Mesothelial cell of epicardium (in vitro differentiated cells): Measurements from ENCODE around the gene MCF2L2. TPM values are rescaled to one million over a fixed set of nuclear protein-coding genes. Genes with fewer than 3 reads are reported as not detected.

Experiments
- DNase-seq, 2 experiments: peaks; one replicate each; pipeline ENCODE4 v3.0.0; 2021; ENCODE audit warnings: low spot score in 2 of 2; ENCODE audit not compliant: unreplicated experiment in 2 of 2
- H3K27ac Mint-ChIP-seq: 2 replicates; pipeline ENCODE4 v1.8.0; 2021; ENCODE audit warnings: mixed read lengths
- H3K27me3 Mint-ChIP-seq: 2 replicates; pipeline ENCODE4 v1.8.0; 2021; ENCODE audit warnings: low read depth, mixed read lengths
- H3K36me3 Mint-ChIP-seq: 2 replicates; pipeline ENCODE4 v1.8.0; 2021; ENCODE audit warnings: mixed read lengths
- H3K4me1 Mint-ChIP-seq: 2 replicates; pipeline ENCODE4 v1.8.0; 2021; ENCODE audit warnings: mixed read lengths
- H3K4me3 Mint-ChIP-seq: 2 replicates; pipeline ENCODE4 v1.8.0; 2021; ENCODE audit warnings: mild to moderate bottlenecking, moderate library complexity, mixed read lengths
- H3K9me3 Mint-ChIP-seq: 2 replicates; pipeline ENCODE4 v1.8.0; 2021; ENCODE audit warnings: mixed read lengths
- total RNA-seq: library from RNA; stranded (reverse); gene quantifications from 3 replicates; pipeline ENCODE4 v1.2.1, GENCODE V29; 2021
- TF ChIP-seq, protein P1 (sequence below): fragments of 200-600 bp; sonication (generic); IDR thresholded peaks from one replicate; pipeline ENCODE4 v1.5.0; 2021; ENCODE audit warnings: antibody characterized with exemption; ENCODE audit not compliant: unreplicated experiment

MCF2L2 gene
- total RNA-seq, 1 donor from 2014 or later = 3.4 TPM

- Mint-ChIP-seq H3K27me3 (no peaks in the 10 kb centered on the region), H3K4me3 (no peak overlapping the region), H3K9me3 (no peaks in the 10 kb centered on the region), H3K4me1 (peaks cover 5% of the 10 kb centered on the region), H3K36me3 (no peaks in the 10 kb centered on the region), H3K27ac (no peak overlapping the region)
- no peak for DNase-seq
- TF ChIP-seq, protein P1, sequence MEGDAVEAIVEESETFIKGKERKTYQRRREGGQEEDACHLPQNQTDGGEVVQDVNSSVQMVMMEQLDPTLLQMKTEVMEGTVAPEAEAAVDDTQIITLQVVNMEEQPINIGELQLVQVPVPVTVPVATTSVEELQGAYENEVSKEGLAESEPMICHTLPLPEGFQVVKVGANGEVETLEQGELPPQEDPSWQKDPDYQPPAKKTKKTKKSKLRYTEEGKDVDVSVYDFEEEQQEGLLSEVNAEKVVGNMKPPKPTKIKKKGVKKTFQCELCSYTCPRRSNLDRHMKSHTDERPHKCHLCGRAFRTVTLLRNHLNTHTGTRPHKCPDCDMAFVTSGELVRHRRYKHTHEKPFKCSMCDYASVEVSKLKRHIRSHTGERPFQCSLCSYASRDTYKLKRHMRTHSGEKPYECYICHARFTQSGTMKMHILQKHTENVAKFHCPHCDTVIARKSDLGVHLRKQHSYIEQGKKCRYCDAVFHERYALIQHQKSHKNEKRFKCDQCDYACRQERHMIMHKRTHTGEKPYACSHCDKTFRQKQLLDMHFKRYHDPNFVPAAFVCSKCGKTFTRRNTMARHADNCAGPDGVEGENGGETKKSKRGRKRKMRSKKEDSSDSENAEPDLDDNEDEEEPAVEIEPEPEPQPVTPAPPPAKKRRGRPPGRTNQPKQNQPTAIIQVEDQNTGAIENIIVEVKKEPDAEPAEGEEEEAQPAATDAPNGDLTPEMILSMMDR = no peak
Observed at GRCh38 chr3:183312433-183312832, 116.0 kb downstream of the MCF2L2 start.

- no peaks in the 10 kb centered on the region for H3K36me3 Mint-ChIP-seq
- peaks cover 16% of the 10 kb centered on the region for H3K4me1 Mint-ChIP-seq
- no peaks in the 10 kb centered on the region for H3K9me3 Mint-ChIP-seq
- no peak overlapping the region for H3K4me3 Mint-ChIP-seq
- no peak for DNase-seq
- H3K27ac Mint-ChIP-seq = no peak overlapping the region
- H3K27me3 Mint-ChIP-seq = no peaks in the 10 kb centered on the region
- TF ChIP-seq, protein P1 = no peak
Observed at GRCh38 chr3:183310936-183311335, 117.5 kb downstream of the MCF2L2 start.

DNA sequence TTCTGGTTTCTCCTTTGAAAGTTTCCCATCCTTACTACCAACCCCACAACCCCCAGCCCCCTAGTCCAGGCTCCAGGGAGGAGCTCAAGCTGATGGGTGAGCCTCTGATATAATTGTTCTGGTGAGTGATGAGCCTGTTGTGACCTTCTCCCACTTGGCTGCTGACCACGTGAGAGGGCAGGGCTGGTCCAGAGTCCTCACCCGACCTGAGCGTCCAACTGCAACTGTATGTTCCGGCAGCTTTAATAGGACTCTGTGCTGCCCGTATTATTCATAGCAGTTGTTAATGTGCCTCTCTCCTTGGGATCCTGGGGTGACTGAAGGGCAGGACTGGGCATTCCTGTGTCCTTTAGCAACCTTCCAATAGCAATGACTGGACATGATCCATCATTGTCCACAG lies 119.1 kb downstream of the MCF2L2 start:
- Mint-ChIP-seq H3K4me1 (peaks cover 15% of the 10 kb centered on the region), H3K27ac (no peak overlapping the region), H3K36me3 (no peaks in the 10 kb centered on the region), H3K4me3 (no peak overlapping the region), H3K27me3 (no peaks in the 10 kb centered on the region), H3K9me3 (no peaks in the 10 kb centered on the region)
- TF ChIP-seq, protein P1 = no peak
- DNase-seq = no peak

DNA sequence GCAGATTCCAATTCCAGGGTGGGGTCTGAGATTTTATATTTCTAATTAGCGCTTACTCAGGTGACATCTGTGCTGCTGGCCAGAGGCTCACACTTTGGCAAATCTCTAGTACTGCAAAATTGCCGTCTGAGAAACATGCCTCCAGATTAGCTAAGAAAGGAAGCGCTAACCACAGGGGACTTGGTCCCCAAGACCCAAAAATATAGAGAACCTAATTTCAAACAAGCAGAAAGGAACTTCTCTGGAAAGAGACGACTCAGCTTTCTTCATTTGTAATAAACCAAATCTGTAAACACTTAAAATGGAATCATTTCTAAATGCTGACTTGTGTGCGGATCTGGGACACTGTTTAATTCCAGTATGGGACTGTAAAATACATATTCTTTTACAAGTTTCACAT lies 119.7 kb downstream of the MCF2L2 start:
- H3K4me1 Mint-ChIP-seq = peaks cover 12% of the 10 kb centered on the region
- H3K27me3 Mint-ChIP-seq = no peaks in the 10 kb centered on the region
- DNase-seq = no peak
- no peak overlapping the region for H3K4me3 Mint-ChIP-seq
- no peaks in the 10 kb centered on the region for H3K36me3 Mint-ChIP-seq
- no peak overlapping the region for H3K27ac Mint-ChIP-seq
- no peaks in the 10 kb centered on the region for H3K9me3 Mint-ChIP-seq
- TF ChIP-seq, protein P1 = no peak

DNA sequence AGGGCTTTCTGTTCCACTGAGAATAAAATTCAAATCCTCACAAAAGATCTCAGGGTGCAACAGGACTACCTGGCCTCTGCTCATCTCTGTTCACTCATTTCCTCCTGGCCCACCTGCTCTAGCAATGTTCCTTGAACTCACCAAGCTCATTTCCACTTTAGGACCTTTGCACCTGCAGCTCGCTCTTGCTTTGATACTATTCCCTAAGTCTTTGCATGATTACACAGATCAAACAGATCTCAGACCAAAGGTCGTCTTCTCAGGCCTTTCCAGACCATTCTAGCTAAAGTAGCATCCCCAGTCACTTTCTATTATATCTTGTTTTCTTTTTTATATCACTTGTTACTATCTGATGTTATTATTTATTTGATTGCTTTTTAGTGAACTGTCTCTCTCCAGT lies 120.7 kb downstream of the MCF2L2 start:
- H3K4me3 Mint-ChIP-seq = no peak overlapping the region
- H3K4me1 Mint-ChIP-seq = peaks cover 12% of the 10 kb centered on the region
- H3K27ac Mint-ChIP-seq = no peak overlapping the region
- no peaks in the 10 kb centered on the region for H3K36me3 Mint-ChIP-seq
- H3K9me3 Mint-ChIP-seq = no peaks in the 10 kb centered on the region
- TF ChIP-seq, protein P1 = no peak
- no peak for DNase-seq
- H3K27me3 Mint-ChIP-seq = no peaks in the 10 kb centered on the region
